K562 (cell line): ENCODE results near the gene OTC.

Experiments used
- AFF1 ChIP-seq, 2 experiments: fragments of 450-650 bp; IDR thresholded peaks; 2 replicates each; pipeline ENCODE4 v1.6.1; 2018; ENCODE audit warnings: mild to moderate bottlenecking in 2 of 2, low read depth in 1 of 2; ENCODE audit not compliant: partially characterized antibody in 2 of 2
- CBFB ChIP-seq: sonication (generic); formaldehyde crosslinking; IDR thresholded peaks from 2 replicates; pipeline ENCODE4 v1.4.0; 2020; ENCODE audit warnings: mild to moderate bottlenecking, missing genetic modification reagents
- ESRRA ChIP-seq: fragments of 450-650 bp; IDR thresholded peaks from 2 replicates; pipeline ENCODE4 v1.6.1; 2014; ENCODE audit warnings: low read depth, mild to moderate bottlenecking, moderate library complexity, borderline replicate concordance
- GABPB1 ChIP-seq: sonication (generic); formaldehyde crosslinking; IDR thresholded peaks from 2 replicates; pipeline ENCODE4 v1.8.0; 2022; ENCODE audit warnings: mild to moderate bottlenecking, missing genetic modification reagents
- GTF2F1 ChIP-seq: IDR thresholded peaks from 2 replicates; pipeline ENCODE4 v1.6.1; 2011; ENCODE audit warnings: low read depth, low read length, improper control_type of control experiment
- MAFF ChIP-seq: IDR thresholded peaks from 2 replicates; pipeline ENCODE4 v1.6.1; 2012; ENCODE audit warnings: low read length, improper control_type of control experiment
- RAD21 ChIP-seq, 2 experiments: fragments of 250-450 bp in 1 of 2; fragments of 450-650 bp in 1 of 2; sonication (Bioruptor Pico) in 1 of 2; formaldehyde crosslinking in 1 of 2; IDR thresholded peaks in 1 of 2; conservative IDR thresholded peaks in 1 of 2; 2 replicates each; pipeline versions ENCODE4 v1.4.0 to v1.8.0; 2020 to 2022; ENCODE audit warnings: mild to moderate bottlenecking in 2 of 2, moderate library complexity in 1 of 2
- ZNF24 ChIP-seq: fragments of 450-650 bp; IDR thresholded peaks from 2 replicates; pipeline ENCODE4 v1.6.1; 2016
- ZNF699 ChIP-seq: fragments of 250-450 bp; sonication (Bioruptor Pico); IDR thresholded peaks from 2 replicates; pipeline ENCODE4 v1.8.0; 2021; ENCODE audit warnings: mild to moderate bottlenecking, moderate library complexity; ENCODE audit not compliant: insufficient replicate concordance

DNA sequence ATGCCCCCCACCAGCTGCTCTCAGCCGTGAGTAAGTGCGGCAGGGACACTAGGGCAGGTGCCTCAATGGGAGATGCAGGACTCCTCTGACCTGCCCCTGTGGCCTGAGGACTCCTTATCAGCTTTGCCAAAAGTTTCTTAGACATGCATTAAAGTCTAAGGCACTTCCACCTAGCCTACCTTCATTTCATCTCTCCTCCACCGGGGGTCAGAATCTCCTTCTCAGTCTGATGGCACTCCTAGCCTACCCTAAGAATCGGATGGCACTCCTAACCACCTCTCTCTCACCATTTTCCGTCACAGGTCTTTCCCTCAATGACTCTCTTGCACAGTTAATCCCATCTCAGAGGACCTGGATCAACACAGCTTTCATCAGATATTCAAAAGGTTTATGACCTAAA, 85.9 kb downstream of the OTC start:
- TF ChIP-seq ESRRA: no peak
- TF ChIP-seq RAD21 (CRISPR knock-in tag; conservative IDR thresholded peaks at IDR 0.05 in 1 of 2, IDR thresholded peaks at IDR 0.05 in 1 of 2): no peak
- no peak for TF ChIP-seq CBFB (CRISPR knock-in tag)
- no peak for TF ChIP-seq AFF1 (IDR thresholded peaks at IDR 0.05; ENCODE audit: low read depth in 1 of 2, partially characterized antibody in 2 of 2)
- no peak for TF ChIP-seq ZNF24
- no peak for TF ChIP-seq GTF2F1
- TF ChIP-seq MAFF: no peak
- no peak for TF ChIP-seq GABPB1 (CRISPR knock-in tag)
- no peak for TF ChIP-seq ZNF699 (CRISPR knock-in tag)
